SU-DHL-6 (cell line): Measurements from ENCODE around the gene PCYT2.

Experiments used
- CTCF ChIP-seq: fragments of 200-600 bp; sonication (generic); IDR thresholded peaks from one replicate; pipeline ENCODE4 v1.5.1; 2017; ENCODE audit warnings: antibody characterized with exemption, mild to moderate bottlenecking, low read length, moderate library complexity; ENCODE audit not compliant: insufficient read depth, poor library complexity, severe bottlenecking
- EZH2phosphoT487 ChIP-seq: fragments of 200-600 bp; sonication (generic), shearing (Covaris generic); conservative IDR thresholded peaks from 2 replicates; pipeline ENCODE4 v1.6.1; 2018; ENCODE audit warnings: mild to moderate bottlenecking, antibody characterized with exemption, low read length, moderate library complexity, mixed read lengths

- TF ChIP-seq CTCF (no peak), EZH2phosphoT487 (no peak)
Measured at GRCh38 chr17:81954131-81955057, 43.2 kb upstream of the PCYT2 start.
